GM18909 (cell line): ENCODE measurements around the gene ZSWIM5.
"Not testable (repeated sequence)": the region's sequence is repeated elsewhere in the genome, so short reads cannot be mapped to it uniquely, and the experiment has no call there.

ENCODE experiments used
- ATAC-seq: cut with Tn5 transposase; IDR thresholded peaks from one replicate; pipeline ENCODE4 v1.9.1; 2021; ENCODE audit warnings: mild to moderate bottlenecking; ENCODE audit not compliant: unreplicated experiment, poor library complexity

Gene ZSWIM5

GRCh38 chr1:45148209-45148825, 58.1 kb downstream of the ZSWIM5 start:
- no peak for ATAC-seq

- ATAC-seq, result no peak
Observed at GRCh38 chr1:45146833-45147232, 59.6 kb downstream of the ZSWIM5 start.

GRCh38 chr1:45141247-45142003, 65.0 kb downstream of the ZSWIM5 start:
- ATAC-seq, result no peak

- no peak for ATAC-seq
Observed at GRCh38 chr1:45136984-45137383, 69.4 kb downstream of the ZSWIM5 start.

GRCh38 chr1:45135316-45135715, 71.1 kb downstream of the ZSWIM5 start:
- no peak for ATAC-seq

GRCh38 chr1:45134461-45134873, 71.9 kb downstream of the ZSWIM5 start:
- ATAC-seq, result no peak

GRCh38 chr1:45132719-45133118, 73.7 kb downstream of the ZSWIM5 start:
- ATAC-seq, result not testable (repeated sequence)

GRCh38 chr1:45123358-45123757, 83.0 kb downstream of the ZSWIM5 start:
- no peak for ATAC-seq

- ATAC-seq, result no peak
Observed at GRCh38 chr1:45122724-45123123, 83.7 kb downstream of the ZSWIM5 start.

- ATAC-seq, result no peak
Observed at GRCh38 chr1:45117766-45118165, 88.6 kb downstream of the ZSWIM5 start.

- no peak for ATAC-seq
Observed at GRCh38 chr1:45116820-45117219, 89.6 kb downstream of the ZSWIM5 start.

- no peak for ATAC-seq
Observed at GRCh38 chr1:45116340-45116739, 90.1 kb downstream of the ZSWIM5 start.

GRCh38 chr1:45115198-45115597, 91.2 kb downstream of the ZSWIM5 start:
- ATAC-seq, result not testable (repeated sequence)

GRCh38 chr1:45112661-45113060, 93.7 kb downstream of the ZSWIM5 start:
- ATAC-seq, result no peak

GRCh38 chr1:45111239-45111638, 95.2 kb downstream of the ZSWIM5 start:
- no peak for ATAC-seq

GRCh38 chr1:45107782-45108181, 98.6 kb downstream of the ZSWIM5 start:
- ATAC-seq, result no peak

GRCh38 chr1:45106864-45107263, 99.5 kb downstream of the ZSWIM5 start:
- not testable (repeated sequence) for ATAC-seq

- not testable (repeated sequence) for ATAC-seq
Observed at GRCh38 chr1:45106156-45106545, 100.3 kb downstream of the ZSWIM5 start.

GRCh38 chr1:45105486-45106155, 100.8 kb downstream of the ZSWIM5 start:
- ATAC-seq, result not testable (repeated sequence)

GRCh38 chr1:45103534-45103933, 102.9 kb downstream of the ZSWIM5 start:
- no peak for ATAC-seq

- ATAC-seq, result no peak
Observed at GRCh38 chr1:45101947-45102346, 104.5 kb downstream of the ZSWIM5 start.
